22Rv1 (cell line): ENCODE data around the gene FOXN1.

Experiments used
- CTCF ChIP-seq: fragments of 450-650 bp; IDR thresholded peaks from 2 replicates; pipeline ENCODE4 v1.5.1; 2017; ENCODE audit warnings: mild to moderate bottlenecking
- ZFX ChIP-seq: fragments of 450-650 bp; IDR thresholded peaks from 2 replicates; pipeline ENCODE4 v1.6.1; 2017; ENCODE audit warnings: antibody characterized with exemption, borderline replicate concordance

- no peak for TF ChIP-seq CTCF
- no peak for TF ChIP-seq ZFX
Measured at GRCh38 chr17:28477928-28478327, 28.2 kb upstream of the FOXN1 start.
